ENCODE measurements around the gene SCAI.
A peak's percentile ranks its signal among the peaks of the same experiment; 100 is the strongest.
"Not testable (repeated sequence)": the region's sequence is repeated elsewhere in the genome, so short reads cannot be mapped to it uniquely, and the experiment has no call there.

SCAI gene

GRCh38 chr9:125008599-125008998 lies 134.7 kb downstream of the SCAI start:
- no peak for DNase-seq

GRCh38 chr9:125003332-125003731 lies 140.0 kb downstream of the SCAI start:
- no peak for DNase-seq

GRCh38 chr9:124983698-124984097 lies 159.6 kb downstream of the SCAI start:
- DNase-seq, result no peak

GRCh38 chr9:124980431-124980830 lies 162.9 kb downstream of the SCAI start:
- DNase-seq, result no peak

GRCh38 chr9:124975131-124975530 lies 168.2 kb downstream of the SCAI start:
- DNase-seq, result no peak

- DNase-seq, result no peak
These were observed 169.5 kb downstream of the SCAI start for GRCh38 chr9:124973807-124974206.

GRCh38 chr9:124972241-124972770 lies 171.0 kb downstream of the SCAI start:
- DNase-seq, result no peak

GRCh38 chr9:124969401-124969800 lies 173.9 kb downstream of the SCAI start:
- no peak for DNase-seq

GRCh38 chr9:124968238-124968637 lies 175.1 kb downstream of the SCAI start:
- no peak for DNase-seq

- DNase-seq, result not testable (repeated sequence)
These were observed 177.4 kb downstream of the SCAI start for GRCh38 chr9:124965775-124966568.

GRCh38 chr9:124964604-124965003 lies 178.7 kb downstream of the SCAI start:
- DNase-seq, result no peak

- DNase-seq, result no peak
These were observed 179.3 kb downstream of the SCAI start for GRCh38 chr9:124964056-124964455.

GRCh38 chr9:124960409-124960752 lies 182.9 kb downstream of the SCAI start:
- DNase-seq, result no peak

GRCh38 chr9:124959671-124960408 lies 183.5 kb downstream of the SCAI start:
- not testable (repeated sequence) for DNase-seq

- no peak for DNase-seq
These were observed 189.1 kb downstream of the SCAI start for GRCh38 chr9:124954255-124954654.

- DNase-seq, result no peak
These were observed 193.1 kb downstream of the SCAI start for GRCh38 chr9:124950050-124950718.

- no peak for DNase-seq
These were observed 193.9 kb downstream of the SCAI start for GRCh38 chr9:124949387-124949786.

- DNase-seq, result no peak
These were observed 195.5 kb downstream of the SCAI start for GRCh38 chr9:124947727-124948391.

- DNase-seq, result no peak
These were observed 197.2 kb downstream of the SCAI start for GRCh38 chr9:124946167-124946566.

GRCh38 chr9:124941679-124942561 lies 201.4 kb downstream of the SCAI start:
- no peak for DNase-seq

- peak; percentile 90 for DNase-seq
These were observed 202.2 kb downstream of the SCAI start, which contains the start of gene GOLGA1 for GRCh38 chr9:124940894-124941678. TSS of gene GOLGA1 (minus strand) at chr9:124941083. CDS start at chr9:124938711, 2,372 bp downstream.
